Activated CD8-positive, alpha-beta T cell treated with anti-CD3 and anti-CD28 coated beads for 36 hours (primary cell): Measurements from ENCODE around the gene TMEM52. TPM values are rescaled to one million over a fixed set of nuclear protein-coding genes. Genes with fewer than 3 reads are reported as not detected.

Experiments used
- ATAC-seq: fragments of 200-7000 bp; cut with Tn5 transposase; one replicate; pipeline ENCODE4 v1.10.0; 2021; ENCODE audit warnings: mild to moderate bottlenecking, moderate library complexity
- CTCF ChIA-PET: fragments of 350-600 bp; sonication (Branson Sonifier 250); formaldehyde crosslinking; loops from one replicate; lab custom pipeline; 2021; ENCODE audit warnings: antibody characterized with exemption; lab: Charles Lee
- POLR2A ChIA-PET: fragments of 350-600 bp; sonication (Branson Sonifier 250); formaldehyde crosslinking; loops from one replicate; lab custom pipeline; 2021; ENCODE audit warnings: antibody characterized with exemption; lab: Charles Lee
- DNase-seq: peaks from one replicate; pipeline ENCODE4 v3.0.0-alpha.2; 2020
- H3K27ac Mint-ChIP-seq: one replicate; pipeline ENCODE4 v1.8.0; 2021; ENCODE audit warnings: mild to moderate bottlenecking, mixed read lengths
- H3K27me3 Mint-ChIP-seq: one replicate; pipeline ENCODE4 v1.8.0; 2021; ENCODE audit warnings: mixed read lengths
- H3K36me3 Mint-ChIP-seq: one replicate; pipeline ENCODE4 v1.8.0; 2021; ENCODE audit warnings: low read depth, mixed read lengths
- H3K4me1 Mint-ChIP-seq: one replicate; pipeline ENCODE4 v1.8.0; 2021; ENCODE audit warnings: low read depth, mixed read lengths
- H3K4me3 Mint-ChIP-seq: one replicate; pipeline ENCODE4 v1.8.0; 2021; ENCODE audit warnings: mild to moderate bottlenecking, moderate library complexity, mixed read lengths
- H3K9me3 Mint-ChIP-seq: one replicate; pipeline ENCODE4 v1.8.0; 2021; ENCODE audit warnings: mixed read lengths
- intact Hi-C: fragments of 100-400 bp; cut with micrococcal nuclease; formaldehyde crosslinking; loops from one replicate; pipeline ENCODE4 v1.10.0; 2022
- total RNA-seq, 2 experiments: library from RNA; stranded (reverse); gene quantifications; one replicate each; pipeline ENCODE4 v1.2.3, GENCODE V29; 2021
- TF ChIP-seq, protein P1 (sequence below): fragments of 200-600 bp; IDR thresholded peaks from one replicate; pipeline ENCODE4 v1.8.0; 2022; ENCODE audit warnings: antibody characterized with exemption, mild to moderate bottlenecking

TMEM52 gene
- total RNA-seq, 2 experiments from 2014 or later, result 2.1 to 2.2 TPM

DNA sequence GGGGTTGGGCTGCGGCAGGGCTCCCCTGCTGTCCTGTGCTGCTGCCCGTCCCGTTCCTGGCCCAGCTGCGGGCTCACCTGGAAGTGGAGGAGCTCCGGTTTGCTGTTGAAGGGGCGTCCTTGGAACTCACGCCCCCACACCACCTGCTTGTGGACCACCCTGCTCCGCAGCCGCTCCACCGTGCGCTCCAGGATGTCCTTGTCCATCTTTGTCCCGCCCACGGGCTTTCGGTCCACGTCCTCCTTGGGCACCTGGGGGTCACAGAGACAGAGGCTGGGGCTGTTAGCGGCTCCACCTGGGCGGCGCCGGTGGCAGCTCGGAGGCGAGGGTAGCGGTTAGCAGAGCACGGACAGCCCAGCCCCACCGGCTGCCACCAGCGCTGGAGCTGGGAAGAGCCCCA is 45.7 kb upstream of the TMEM52 start:
- Mint-ChIP-seq H3K27me3 (peaks cover 16% of the 10 kb centered on the region), H3K4me1 (peaks cover 9% of the 10 kb centered on the region), H3K36me3 (no peaks in the 10 kb centered on the region), H3K27ac (no peak overlapping the region), H3K9me3 (no peaks in the 10 kb centered on the region), H3K4me3 (no peak overlapping the region)
- TF ChIP-seq, protein P1, sequence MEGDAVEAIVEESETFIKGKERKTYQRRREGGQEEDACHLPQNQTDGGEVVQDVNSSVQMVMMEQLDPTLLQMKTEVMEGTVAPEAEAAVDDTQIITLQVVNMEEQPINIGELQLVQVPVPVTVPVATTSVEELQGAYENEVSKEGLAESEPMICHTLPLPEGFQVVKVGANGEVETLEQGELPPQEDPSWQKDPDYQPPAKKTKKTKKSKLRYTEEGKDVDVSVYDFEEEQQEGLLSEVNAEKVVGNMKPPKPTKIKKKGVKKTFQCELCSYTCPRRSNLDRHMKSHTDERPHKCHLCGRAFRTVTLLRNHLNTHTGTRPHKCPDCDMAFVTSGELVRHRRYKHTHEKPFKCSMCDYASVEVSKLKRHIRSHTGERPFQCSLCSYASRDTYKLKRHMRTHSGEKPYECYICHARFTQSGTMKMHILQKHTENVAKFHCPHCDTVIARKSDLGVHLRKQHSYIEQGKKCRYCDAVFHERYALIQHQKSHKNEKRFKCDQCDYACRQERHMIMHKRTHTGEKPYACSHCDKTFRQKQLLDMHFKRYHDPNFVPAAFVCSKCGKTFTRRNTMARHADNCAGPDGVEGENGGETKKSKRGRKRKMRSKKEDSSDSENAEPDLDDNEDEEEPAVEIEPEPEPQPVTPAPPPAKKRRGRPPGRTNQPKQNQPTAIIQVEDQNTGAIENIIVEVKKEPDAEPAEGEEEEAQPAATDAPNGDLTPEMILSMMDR, result no peak
- POLR2A ChIA-PET, result no interaction called here
- CTCF ChIA-PET, result interaction anchor here (1.4 kb wide), 1 partner anchor 22 kb away, joined by 4 read pairs; no protein-coding TSS in a partner anchor
- no peak for DNase-seq
- intact Hi-C loops, result loop anchor here (5.0 kb wide), 1 partner anchor 77 kb away; no protein-coding TSS in a partner anchor
- ATAC-seq, result no peak

DNA sequence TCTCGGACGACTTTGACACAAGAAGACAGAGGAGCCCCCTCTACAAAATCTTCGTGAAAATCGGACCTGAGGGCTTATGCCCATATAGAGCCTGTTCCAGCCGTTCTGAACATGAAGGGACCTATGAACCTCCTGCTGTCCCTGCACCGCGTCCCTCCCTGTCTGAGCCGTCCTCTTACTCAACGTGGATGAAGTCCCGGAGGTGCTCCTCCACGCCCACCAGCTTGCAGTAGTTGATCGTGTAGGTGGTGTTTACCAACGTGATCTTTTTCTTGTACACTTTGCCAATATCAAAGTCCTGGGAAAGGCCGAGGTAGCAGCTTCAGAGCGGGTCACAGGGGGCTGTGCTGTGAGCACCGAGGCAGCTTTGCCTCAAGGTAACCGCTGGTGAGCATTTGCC is 44.5 kb upstream of the TMEM52 start:
- POLR2A ChIA-PET, result interaction anchor here (0.7 kb wide), 1 partner anchor 565 kb away, joined by 3 read pairs; no protein-coding TSS in a partner anchor
- Mint-ChIP-seq H3K27me3 (peaks cover 21% of the 10 kb centered on the region), H3K4me3 (no peak overlapping the region), H3K4me1 (peaks cover 13% of the 10 kb centered on the region), H3K9me3 (no peaks in the 10 kb centered on the region), H3K36me3 (no peaks in the 10 kb centered on the region), H3K27ac (no peak overlapping the region)
- TF ChIP-seq, protein P1, result no peak
- intact Hi-C loops, result loop anchor here (5.0 kb wide), 1 partner anchor 79 kb away; no protein-coding TSS in a partner anchor
- ATAC-seq (no peak), DNase-seq (no peak)
- CTCF ChIA-PET, result no interaction called here

DNA sequence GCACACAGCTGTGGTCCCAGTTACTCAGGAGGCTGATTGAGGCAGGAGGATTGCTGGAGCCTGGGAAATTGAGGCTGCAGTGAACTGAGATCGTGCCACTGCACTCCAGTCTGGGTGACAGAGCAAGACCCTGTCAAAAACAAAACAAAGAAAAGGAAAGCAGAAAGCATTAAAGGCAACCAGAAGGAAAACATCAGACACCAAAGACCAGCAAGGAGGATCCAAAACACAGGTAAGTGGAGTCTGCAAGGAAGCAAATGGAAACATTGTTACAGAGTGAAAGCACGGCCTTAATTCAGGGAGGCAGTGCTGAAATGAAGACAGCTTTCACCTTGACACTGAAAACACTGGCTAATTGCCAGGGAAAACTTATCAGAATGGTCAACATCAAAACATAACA is 43.7 kb upstream of the TMEM52 start:
- TF ChIP-seq, protein P1, result no peak
- H3K27me3 Mint-ChIP-seq, result peaks cover 29% of the 10 kb centered on the region
- H3K4me3 Mint-ChIP-seq, result no peak overlapping the region
- H3K36me3 Mint-ChIP-seq, result no peaks in the 10 kb centered on the region
- ChIA-PET POLR2A (no interaction called here), CTCF (interaction anchor here (11.3 kb wide), 1 partner anchor 82 kb away, joined by 100 read pairs; no protein-coding TSS in a partner anchor)
- no peak overlapping the region for H3K27ac Mint-ChIP-seq
- intact Hi-C loops, result loop anchor here (5.0 kb wide), 1 partner anchor 80 kb away; no protein-coding TSS in a partner anchor
- DNase-seq (no peak), ATAC-seq (no peak)
- no peaks in the 10 kb centered on the region for H3K9me3 Mint-ChIP-seq
- peaks cover 13% of the 10 kb centered on the region for H3K4me1 Mint-ChIP-seq

DNA sequence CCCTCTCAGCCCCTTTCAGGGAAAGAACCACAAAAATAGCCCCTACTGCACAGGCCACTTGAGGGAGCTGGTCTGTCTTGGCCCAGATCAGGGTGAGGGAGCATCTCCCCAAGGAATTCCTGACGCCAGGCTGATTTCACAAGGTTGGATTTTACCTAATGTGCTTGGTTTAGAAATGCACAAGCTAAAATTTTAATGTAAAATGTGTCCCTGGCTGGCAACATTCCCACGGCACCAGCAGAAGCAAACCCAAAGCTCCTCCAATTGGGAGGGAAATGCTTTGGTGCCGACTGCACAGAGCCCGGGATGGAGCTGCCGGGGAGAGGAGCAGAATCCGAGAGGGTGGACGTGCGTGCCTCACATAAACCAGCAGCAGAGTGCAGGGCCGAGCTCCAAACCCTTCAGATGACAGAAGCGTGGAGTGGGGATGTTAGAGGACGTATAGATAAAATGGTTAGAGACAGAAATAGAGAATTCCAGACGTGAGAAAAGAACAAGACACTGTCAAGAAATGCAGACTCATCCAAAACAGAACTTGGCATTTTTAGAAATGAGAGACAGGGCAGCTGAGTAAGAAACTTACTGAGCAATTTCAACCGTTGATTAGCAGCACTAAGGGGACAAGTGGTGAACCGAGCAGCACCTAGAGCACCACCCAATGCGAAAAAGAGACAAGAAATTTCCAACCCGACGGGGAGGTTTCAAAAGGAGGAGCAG is 41.6 kb upstream of the TMEM52 start:
- H3K9me3 Mint-ChIP-seq, result no peaks in the 10 kb centered on the region
- H3K27ac Mint-ChIP-seq, result peak overlapping the region; percentile 79
- intact Hi-C loops, result loop anchor here (5.0 kb wide), 1 partner anchor 82 kb away; no protein-coding TSS in a partner anchor
- H3K4me3 Mint-ChIP-seq, result peak overlapping the region; percentile 46
- DNase-seq, result no peak
- H3K27me3 Mint-ChIP-seq, result peaks cover 29% of the 10 kb centered on the region
- no peak for ATAC-seq
- H3K36me3 Mint-ChIP-seq, result no peaks in the 10 kb centered on the region
- ChIA-PET POLR2A (interaction anchor here (1.0 to 1.4 kb wide), 2 partner anchors 65 to 86 kb away, joined by 3 read pairs; no protein-coding TSS in a partner anchor), CTCF (interaction anchor here (0.8 to 11.3 kb wide), 15 partner anchors 11 to 214 kb away, joined by 3 to 100 read pairs (median 4); no protein-coding TSS in a partner anchor)
- TF ChIP-seq, protein P1, result no peak
- H3K4me1 Mint-ChIP-seq, result peaks cover 13% of the 10 kb centered on the region
